SU-DHL-6 (cell line): ENCODE data around the gene PDZD7.

ENCODE experiments used
- EZH2phosphoT487 ChIP-seq: fragments of 200-600 bp; sonication (generic), shearing (Covaris generic); conservative IDR thresholded peaks from 2 replicates; pipeline ENCODE4 v1.6.1; 2018; ENCODE audit warnings: mild to moderate bottlenecking, antibody characterized with exemption, low read length, moderate library complexity, mixed read lengths
- TF ChIP-seq, protein P1 (sequence below): fragments of 200-600 bp; sonication (generic); IDR thresholded peaks from one replicate; pipeline ENCODE4 v1.5.1; 2017; ENCODE audit warnings: antibody characterized with exemption, mild to moderate bottlenecking, low read length, moderate library complexity; ENCODE audit not compliant: insufficient read depth, poor library complexity, severe bottlenecking

DNA sequence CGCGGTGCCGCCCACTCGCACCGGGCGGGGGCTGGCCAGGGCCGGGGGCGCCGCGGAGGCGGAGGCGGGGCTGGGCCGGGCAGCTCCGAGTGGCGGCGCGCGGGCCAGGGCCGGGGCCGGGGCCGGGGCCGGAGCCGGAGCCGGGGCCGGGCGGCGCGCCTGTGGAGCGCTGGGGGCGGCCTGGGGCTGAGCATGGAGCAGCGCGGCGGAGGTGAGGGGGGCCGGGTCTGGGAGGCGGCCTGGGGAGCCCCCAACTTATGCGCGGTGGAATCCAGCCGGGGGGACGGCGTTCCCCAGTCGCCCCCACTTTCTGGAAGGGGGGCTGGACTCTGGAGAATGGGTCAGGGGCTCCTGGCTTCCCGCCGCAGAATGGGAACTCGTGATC is 31.2 kb downstream of the PDZD7 start, which contains the start of gene LZTS2:
- TF ChIP-seq, protein P1, sequence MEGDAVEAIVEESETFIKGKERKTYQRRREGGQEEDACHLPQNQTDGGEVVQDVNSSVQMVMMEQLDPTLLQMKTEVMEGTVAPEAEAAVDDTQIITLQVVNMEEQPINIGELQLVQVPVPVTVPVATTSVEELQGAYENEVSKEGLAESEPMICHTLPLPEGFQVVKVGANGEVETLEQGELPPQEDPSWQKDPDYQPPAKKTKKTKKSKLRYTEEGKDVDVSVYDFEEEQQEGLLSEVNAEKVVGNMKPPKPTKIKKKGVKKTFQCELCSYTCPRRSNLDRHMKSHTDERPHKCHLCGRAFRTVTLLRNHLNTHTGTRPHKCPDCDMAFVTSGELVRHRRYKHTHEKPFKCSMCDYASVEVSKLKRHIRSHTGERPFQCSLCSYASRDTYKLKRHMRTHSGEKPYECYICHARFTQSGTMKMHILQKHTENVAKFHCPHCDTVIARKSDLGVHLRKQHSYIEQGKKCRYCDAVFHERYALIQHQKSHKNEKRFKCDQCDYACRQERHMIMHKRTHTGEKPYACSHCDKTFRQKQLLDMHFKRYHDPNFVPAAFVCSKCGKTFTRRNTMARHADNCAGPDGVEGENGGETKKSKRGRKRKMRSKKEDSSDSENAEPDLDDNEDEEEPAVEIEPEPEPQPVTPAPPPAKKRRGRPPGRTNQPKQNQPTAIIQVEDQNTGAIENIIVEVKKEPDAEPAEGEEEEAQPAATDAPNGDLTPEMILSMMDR: no peak
- TF ChIP-seq EZH2phosphoT487: no peak
